GM23248 (cell line): Measurements from ENCODE around the gene KIF1A.
"Not testable (repeated sequence)": the region's sequence is repeated elsewhere in the genome, so short reads cannot be mapped to it uniquely, and the experiment has no call there.

Experiments
- EZH2 ChIP-seq: fragments of 200-600 bp; sonication (generic); IDR thresholded peaks from 2 replicates; pipeline ENCODE4 v1.6.1; 2018; ENCODE audit warnings: antibody characterized with exemption, mild to moderate bottlenecking; ENCODE audit not compliant: insufficient read depth, poor library complexity, severe bottlenecking
- EZH2phosphoT487 ChIP-seq: fragments of 200-600 bp; sonication (generic); IDR thresholded peaks from 2 replicates; pipeline ENCODE4 v1.6.1; 2018; ENCODE audit warnings: antibody characterized with exemption, moderate library complexity, mild to moderate bottlenecking, low read depth; ENCODE audit not compliant: insufficient read depth

DNA sequence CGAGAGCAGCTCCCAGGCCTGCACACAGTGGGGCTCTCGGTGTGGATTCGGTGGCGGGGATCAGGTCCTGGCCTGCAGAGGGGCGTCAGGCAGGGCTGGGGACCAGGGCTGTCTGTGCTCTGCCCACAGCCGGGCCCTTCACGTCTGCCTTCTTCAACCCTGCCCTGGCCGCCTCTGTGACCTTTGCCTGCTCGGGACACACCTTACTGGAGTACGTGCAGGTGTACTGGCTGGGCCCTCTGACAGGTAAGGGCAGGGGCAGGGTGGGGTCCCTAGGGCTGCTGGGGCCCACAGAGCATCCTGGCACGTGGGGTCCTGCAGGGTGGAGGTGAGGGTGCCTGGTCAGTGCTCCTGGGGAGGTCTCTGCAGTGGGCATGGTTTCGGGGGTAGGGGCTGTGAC, 125.7 kb downstream of the KIF1A start:
- not testable (repeated sequence) for TF ChIP-seq EZH2, EZH2phosphoT487
